Nucleus accumbens (tissue), 56 donors: ENCODE results near the gene KCNH8.
"Not testable (repeated sequence)": the region's sequence is repeated elsewhere in the genome, so short reads cannot be mapped to it uniquely, and the experiment has no call there.

Experiments
- DNase-seq, 56 donors: peaks; one replicate each; lab custom pipeline; 2025; lab: John Stamatoyannopoulos, UW

The KCNH8 gene

DNA sequence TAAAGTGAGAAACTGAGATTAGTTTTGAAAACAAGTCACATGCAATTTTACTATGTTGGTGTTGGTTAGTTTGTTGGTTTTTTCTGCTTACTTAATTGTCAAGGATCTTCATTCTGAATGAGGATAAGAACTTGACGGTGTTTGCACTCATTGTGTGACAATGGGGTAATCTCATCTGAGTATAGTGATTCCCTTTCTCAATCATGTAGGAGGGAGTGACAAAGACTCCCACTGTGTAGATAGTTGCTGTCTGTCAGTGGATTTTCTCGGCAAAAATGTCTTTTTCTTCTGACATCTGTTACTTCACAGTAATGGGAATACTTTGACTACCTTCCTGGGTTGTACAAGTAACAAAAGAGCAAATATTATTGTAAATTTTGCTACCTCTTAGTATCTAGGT, 23.5 kb downstream of the KCNH8 start:
- no peak for DNase-seq

DNA sequence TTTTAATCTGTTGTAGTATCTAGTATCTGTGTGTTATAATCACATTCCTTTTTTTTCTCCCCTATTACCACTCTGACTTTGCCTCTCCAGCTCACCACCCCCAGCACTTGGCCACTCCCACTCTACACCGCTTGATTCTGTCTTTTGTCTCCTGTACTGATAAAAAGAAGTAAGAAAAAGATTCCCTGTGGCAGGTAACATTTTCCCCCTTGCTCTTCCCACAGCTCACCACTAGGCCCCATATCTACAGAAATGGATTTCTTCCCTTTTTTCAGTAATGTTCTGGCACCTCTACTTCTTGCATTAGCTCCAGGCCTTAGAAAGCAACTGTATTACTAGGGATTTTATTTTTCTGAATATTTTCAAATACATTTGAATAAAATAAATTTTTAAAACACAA, 25.6 kb downstream of the KCNH8 start:
- DNase-seq, result no peak

DNA sequence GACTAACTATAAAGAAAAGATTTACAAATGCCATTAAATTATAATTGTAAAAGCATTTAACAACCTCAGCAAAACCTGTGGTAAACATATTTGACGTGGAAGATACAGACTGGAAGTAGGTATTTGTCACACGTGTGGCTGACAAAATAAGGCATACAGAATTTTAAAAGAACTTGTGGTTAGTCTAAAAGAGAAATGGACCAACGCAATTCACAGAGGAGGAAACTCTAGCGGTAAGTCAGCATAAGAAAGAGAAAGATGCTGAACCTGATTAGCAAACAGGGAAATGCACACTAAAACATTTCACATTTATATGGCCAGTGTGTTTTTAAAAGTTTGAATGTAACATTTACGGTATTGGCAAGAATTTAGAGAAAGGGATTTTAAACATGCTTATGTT, 35.3 kb downstream of the KCNH8 start:
- DNase-seq, result no peak

DNA sequence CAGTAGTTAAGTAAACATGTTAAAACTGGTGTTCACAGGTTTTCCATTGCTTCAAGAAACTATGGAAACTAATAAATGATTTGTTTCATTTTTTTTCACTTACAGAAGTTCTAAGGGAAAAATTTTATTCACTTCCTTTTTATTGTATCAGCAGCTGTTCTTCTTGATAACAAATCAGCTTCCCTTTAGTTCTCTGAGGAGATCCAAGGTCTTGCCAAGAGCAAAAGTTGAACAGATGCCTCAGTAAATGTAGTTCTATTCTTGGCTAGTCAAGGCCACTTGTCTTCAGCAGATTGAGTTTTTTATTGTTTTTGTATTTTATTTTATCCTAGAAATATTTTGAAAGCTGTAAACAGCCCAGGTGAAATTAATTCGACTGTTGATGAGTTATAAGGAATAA, 41.8 kb downstream of the KCNH8 start:
- DNase-seq, result no peak

DNA sequence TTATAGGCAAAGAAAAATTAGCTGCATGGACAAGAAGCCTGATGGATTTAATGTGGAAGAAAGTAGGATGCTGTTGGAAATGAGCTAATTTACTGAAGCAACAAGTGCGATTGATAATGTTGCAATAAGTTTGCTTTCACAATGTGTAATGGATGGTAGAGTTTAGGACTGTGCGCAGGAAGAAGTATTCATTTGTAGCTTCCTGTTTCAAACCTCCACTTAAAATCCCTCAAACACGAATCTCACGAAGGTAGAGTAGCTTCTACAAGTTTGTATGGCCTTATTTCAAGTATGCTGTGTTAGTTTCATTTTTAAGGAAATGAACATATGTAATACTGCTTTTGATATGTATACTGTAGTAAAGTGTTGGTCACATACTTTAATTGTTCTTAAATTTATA, 42.3 kb downstream of the KCNH8 start:
- no peak for DNase-seq

DNA sequence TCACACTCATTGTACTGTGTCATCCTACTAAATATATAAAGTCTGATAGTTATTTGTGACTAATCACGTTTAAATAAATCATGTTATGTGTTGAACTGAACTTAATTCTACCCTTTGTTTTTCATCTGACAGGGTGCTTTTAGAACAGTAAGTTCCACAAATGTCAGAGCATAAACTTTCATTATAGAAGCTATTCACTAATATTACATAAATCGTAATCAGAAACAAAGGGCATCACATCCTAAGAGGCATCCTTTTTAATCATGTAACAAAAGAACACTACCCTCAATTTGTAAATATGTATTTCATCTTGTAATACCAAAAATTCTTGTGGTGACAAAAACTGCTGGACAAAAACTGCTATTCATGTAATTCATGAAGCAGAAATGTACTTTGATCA, 50.8 kb downstream of the KCNH8 start:
- no peak for DNase-seq

DNA sequence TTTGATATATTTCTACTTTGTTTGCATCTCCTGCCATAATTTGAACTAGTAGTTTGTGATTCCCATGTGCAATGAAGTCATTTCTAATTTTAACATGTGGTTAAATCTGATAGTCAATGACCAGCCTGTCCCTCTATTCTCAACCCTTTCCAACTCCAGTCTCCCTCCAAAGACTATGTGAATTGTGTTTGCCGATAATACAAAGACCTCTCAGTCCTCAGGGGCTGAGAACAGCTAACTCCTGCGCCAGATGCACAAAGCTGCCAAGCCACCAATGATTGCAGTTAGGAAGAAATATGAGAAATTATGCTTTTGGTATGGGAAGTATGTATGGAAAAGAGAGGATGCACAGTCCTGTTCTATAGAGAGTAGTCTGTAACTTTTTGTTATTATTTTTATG, 54.0 kb downstream of the KCNH8 start:
- peak in 44 of 56 donors; percentile 2 to 75 (median 48) for DNase-seq

DNA sequence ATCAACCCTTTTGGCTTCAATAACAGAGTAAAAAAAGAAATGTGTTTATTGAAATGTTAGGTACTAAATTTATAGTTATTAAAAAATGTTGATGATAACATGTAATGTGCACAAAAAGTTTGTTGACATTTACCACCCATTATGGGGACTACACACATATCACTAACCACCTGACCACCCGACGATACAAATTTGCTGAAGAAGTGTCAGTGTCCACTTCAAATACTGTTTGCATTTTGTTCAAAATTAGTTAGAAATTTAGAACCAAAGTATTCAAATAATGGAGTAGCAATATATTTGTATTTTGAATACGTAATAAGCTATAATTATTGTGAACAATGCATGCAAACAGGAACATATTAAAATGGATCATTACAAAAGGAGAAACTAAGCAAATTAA, 54.4 kb downstream of the KCNH8 start:
- no peak for DNase-seq

DNA sequence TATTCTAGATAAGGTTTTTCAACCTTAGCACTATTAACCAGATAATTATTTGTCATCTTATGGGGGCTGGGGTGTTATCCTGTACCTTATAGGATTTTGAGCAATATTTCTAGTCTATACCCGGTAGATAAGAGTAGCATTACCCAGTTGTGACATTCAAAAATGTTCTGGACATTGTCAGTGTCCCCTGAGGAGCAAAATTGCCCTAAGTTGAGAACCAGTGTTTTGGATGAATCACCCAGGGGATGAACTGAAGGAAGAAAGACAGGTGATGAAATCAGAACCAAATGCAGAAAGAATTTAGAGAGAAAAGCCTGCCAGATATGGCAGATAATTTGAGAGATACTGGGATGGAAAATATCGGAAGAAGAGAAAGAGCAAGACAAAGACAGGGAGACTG, 58.2 kb downstream of the KCNH8 start:
- DNase-seq, result no peak

DNA sequence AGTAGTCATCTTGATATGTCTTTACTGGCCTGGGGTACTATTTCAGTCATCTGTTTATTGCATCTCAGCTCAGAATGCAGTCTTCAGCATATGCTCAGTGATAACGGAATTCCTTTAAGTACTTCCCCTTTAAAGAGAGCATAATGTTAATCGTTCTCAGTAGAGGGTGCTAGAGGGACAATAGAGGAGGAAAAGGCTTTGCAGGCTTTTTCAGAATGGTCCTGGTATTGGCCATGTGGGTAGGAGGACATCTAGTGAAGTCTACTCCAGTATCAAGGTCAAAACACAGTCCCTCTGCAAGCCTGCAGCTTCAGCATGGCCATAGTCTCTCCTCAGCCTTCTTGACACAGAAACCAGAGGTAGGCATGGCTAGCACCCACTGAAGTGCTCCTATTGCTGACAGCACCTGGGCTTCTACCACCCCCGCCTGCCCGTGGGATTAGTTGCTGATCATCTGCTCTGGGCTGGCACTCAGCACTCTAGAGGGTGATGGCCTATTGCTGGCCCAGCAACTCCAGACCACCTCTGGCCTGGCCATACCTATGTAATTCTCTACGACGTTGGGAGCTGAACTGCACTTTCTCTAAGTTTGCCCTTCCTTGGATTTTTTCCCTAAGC, 65.4 kb downstream of the KCNH8 start:
- peak in 8 of 56 donors; percentile 5 to 20 (median 11) for DNase-seq

DNA sequence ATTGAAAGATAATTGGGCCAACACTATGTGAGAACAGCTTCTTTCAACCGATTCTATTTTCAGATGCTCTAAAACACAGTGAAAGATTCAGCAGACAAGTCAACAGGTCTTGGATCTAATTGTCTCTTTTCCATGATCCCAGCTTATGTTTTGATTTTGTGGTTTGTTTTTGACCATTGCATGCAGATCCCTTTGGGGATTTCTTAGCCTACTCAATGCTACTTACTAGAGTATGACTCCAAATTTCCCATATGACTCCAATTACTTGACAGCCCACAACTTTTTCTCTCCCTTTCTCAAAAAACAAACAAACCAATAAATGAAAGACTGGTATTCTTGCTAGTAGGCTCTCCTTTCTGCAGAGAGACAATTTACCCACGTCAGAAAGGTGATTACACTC, 67.1 kb downstream of the KCNH8 start:
- no peak for DNase-seq

DNA sequence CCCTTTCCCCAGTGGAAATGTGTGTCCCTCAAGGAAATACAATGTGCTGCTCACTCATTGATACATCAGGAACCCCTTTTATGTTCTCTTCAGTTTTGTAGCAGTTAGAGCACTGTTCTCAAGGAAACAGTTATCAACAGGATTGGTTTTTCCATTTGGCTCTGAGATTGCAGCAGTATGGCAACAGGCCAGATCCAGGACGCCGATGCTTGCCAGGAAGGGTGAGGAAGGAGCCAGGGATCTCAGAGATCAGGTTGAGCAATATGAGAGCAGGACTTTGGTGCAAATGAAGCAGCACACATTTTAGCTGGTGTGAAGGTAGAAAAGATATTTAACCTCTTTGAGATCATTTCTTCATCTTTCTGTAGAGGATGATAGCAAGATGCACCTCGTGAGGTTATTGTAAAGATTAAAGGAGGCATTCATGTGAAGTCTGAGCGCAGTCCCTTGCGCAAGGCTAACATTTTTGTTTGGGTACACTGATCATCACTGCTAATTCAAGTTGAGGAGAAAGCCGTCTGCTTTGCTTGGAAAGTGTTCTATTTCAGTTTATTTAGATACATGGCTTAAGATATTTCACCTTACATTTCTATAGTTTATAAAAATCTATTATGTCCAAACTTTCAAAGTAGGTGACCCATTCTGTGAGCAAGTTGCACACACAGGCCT, 68.5 kb downstream of the KCNH8 start:
- no peak for DNase-seq

DNA sequence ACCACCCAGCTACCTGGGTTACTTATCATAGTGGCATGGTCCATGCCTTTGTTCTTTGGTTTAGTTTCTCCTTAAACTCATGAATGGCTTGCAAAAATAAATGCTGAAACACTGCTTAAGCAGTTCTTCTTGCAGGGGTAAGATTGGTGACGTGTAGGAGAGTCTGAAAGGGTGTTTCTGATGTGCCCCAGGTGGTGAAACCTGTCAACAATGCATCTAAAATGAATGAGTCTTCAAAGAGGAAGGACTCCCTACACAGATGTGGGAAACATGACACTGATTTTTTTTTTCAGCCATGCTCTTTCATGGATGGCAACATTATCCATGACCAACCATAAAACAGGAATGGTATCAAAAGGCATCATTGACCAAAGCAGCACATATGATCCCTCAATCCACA, 72.0 kb downstream of the KCNH8 start:
- DNase-seq, result no peak

DNA sequence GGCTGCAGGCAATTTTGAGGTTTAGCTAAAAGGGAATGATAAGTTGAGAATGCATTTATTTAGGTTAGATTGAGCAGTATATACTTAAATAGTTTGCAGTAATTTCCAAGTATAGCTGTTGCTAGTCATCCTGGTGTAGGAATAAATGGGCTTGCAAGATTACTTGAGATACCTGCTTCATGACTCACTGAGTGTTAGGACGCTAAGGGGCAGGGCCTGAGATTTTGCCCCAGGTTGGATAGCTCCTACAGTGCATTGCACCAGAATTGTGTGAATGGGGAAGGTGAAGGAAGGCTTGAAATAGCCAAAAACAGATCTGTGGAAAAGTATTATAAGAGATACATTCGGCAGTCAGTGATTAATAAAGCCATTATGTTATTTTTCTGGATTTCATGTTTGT, 72.8 kb downstream of the KCNH8 start:
- no peak for DNase-seq

DNA sequence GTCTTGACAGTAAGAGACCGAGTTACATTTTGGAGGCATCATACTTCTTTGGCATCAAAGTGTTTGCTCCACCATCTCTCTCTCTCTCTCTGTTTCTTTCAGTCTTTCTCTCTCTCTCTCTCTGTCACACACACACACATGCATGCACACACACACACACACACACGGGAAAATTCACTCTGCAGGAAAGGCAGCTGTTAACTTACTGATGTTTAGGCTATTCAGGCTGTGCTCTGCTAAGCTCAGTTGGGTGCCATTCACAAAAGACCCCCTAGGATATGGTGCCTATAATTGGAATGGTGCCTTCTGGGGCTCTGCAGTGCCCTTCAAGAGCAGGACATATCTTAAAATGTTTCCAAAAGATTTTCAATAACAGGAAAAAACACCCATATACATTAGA, 78.2 kb downstream of the KCNH8 start:
- DNase-seq, result no peak

DNA sequence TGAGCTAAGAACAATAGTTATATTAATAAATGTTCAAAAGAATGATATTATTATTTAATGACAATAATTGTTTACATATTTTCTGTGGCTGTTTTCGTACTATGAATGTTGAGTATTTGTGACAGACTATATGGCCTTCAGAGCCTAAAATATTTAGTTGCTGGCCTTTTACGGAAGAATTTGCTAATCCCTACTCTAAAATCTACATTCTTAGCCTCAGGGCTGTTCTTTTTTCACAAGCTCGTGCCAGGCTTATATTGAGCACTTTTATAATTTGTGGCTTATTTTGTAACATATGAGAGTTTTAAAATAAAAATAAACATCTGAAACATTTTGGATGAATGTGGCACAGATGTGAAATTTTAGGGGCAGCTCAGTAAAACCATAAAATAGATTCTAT, 79.9 kb downstream of the KCNH8 start:
- DNase-seq, result no peak

DNA sequence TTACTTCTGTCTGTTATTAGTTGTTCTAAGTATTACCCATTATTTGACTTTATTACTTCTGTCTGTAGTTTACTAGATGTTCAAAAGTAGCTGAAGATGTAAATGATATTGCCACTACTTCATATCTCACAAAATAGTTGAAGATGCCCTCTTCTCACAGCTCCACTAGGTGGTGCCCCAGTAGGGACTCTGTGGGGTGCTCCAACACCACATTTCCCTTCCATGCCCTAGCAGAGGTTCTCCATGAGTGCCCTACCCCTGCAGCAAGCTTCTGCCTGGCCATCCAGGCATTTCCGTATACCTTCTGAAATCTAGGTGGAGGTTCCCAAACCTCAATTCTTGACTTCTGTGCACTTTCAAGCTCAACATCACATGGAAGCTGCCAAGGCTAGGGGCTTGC, 80.8 kb downstream of the KCNH8 start:
- no peak for DNase-seq

DNA sequence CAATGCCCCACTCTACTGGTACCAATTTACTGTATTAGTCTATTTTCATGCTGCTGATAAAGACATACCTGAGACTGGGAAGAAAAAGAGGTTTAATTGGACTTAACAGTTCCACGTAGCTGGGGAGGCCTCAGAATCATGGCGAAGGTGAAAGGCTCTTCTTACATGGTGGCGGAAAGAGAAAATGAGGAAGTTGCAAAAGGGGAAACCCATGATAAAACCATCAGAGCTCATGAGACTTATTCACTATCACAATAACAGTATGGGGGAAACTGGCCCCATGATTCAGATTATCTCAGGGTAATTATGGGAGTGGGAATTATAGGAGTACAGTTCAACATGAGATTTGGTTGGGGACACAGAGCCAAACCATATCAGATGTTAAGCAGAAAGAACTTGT, 81.6 kb downstream of the KCNH8 start:
- not testable (repeated sequence) for DNase-seq

DNA sequence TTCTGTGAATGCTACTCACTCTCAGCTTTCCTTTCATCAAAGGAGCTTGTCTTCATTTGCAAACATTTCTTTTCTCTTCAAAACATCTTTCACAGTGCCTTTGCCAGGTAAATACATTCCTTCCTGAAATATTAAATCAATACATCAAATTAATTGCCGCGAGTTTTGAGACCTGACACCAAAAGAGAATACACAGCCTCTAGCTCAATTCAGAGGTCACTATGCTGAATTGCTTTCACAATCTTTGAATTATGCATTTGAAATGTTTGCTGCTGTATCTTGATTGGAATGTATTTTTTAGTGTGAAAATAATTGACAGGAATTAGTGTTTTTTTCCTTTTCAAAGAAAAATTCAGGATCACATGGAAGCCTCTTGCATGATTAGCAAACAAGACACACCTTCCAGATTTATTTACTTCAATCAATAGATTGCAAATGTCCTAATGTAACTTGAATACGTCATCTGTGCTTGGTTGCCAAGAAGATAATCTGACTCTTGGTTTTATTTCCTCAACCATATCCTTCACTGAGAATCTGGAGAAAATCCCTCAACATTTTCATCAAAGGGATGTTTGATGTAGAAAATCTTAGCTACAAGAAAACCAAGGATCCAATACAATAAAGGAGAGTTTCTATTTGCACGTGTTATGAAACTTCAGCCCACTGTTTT, 83.6 kb downstream of the KCNH8 start:
- DNase-seq, result no peak

DNA sequence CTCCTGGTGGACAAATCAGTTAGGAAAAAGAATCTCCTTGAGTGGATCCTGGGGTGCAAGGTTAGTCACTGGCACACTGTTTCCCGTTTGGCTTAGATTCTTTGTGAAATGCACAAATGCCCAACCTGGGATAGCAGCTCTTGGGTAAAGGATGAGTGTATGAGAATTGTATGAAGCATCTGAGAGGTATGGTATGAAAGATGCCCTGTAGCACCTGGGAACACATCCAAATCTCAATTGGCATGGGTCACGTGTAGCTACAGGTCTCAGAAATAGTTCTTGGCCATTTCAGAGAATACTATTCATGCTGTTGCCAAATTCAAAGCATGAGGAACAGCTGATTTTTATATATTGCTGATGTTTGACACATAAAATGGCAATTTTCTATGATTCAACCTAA, 84.3 kb downstream of the KCNH8 start:
- no peak for DNase-seq

DNA sequence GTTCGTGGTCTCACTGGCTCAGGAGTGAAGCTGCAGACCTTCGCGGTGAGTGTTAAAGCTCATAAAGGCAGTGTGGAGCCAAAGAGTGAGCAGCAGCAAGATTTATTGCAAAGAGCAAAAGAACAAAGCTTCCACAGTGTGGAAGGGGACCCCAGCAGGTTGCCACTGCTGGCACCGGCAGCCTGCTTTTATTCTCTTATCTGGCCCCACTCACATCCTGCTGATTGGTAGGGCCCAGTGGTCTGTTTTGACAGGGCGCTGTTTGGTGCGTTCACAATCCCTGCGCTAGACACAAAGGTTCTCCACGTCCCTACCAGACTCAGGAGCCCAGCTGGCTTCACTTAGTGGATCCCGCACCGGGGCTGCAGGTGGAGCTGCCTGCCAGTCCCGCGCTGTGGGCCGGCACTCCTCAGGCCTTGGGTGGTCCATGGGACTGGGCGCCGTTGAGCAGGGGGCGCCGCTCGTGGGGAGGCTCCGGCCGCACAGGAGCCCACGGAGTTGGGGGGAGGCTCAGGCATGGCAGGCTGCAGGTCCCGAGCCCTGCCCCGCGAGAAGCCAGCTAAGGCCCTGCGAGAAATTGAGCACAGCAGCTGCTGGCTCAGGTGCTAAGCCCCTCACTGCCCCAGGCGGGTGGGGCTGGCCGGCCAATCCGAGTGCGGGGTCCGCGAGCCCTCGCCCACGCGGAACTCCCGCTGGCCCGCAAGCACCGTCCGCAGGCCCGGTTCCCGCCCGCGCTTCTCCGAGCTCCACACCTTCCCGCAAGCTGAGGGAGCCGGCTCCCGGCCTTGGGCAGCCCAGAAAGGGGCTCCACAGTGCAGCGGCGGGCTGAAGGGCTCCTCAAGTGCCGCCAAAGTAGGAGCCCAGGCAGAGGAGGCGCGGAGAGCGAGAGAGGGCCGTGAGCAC, 85.8 kb downstream of the KCNH8 start:
- DNase-seq, result not testable (repeated sequence)
